Stimulated activated CD4-positive, alpha-beta T cell treated with anti-CD3 and anti-CD28 coated beads, Interleukin-1b, Interleukin-23, amount 100 ng/mL, for 4 hours (primary cell): ENCODE measurements around the gene PCNA.
"Not testable (repeated sequence)": the region's sequence is repeated elsewhere in the genome, so short reads cannot be mapped to it uniquely, and the experiment has no call there.

Experiments
- DNase-seq, 2 donors: peaks; one replicate each; pipeline ENCODE4 v3.0.0-alpha.2; 2020; ENCODE audit warnings: low read depth in 2 of 2

PCNA gene

GRCh38 chr20:5096463-5096862 is 23.3 kb downstream of the PCNA start:
- no peak for DNase-seq

- no peak for DNase-seq
These were observed 23.8 kb downstream of the PCNA start for GRCh38 chr20:5095931-5096330.

GRCh38 chr20:5095454-5095853 is 24.3 kb downstream of the PCNA start:
- no peak for DNase-seq

- DNase-seq: no peak
These were observed 26.9 kb downstream of the PCNA start for GRCh38 chr20:5092765-5093339.

- no peak for DNase-seq
These were observed 27.9 kb downstream of the PCNA start for GRCh38 chr20:5091902-5092301.

- no peak for DNase-seq
These were observed 29.6 kb downstream of the PCNA start for GRCh38 chr20:5090191-5090590.

GRCh38 chr20:5088688-5089087 is 31.1 kb downstream of the PCNA start:
- no peak for DNase-seq

GRCh38 chr20:5085380-5085779 is 34.4 kb downstream of the PCNA start:
- DNase-seq: no peak

- DNase-seq: no peak
These were observed 39.3 kb downstream of the PCNA start for GRCh38 chr20:5080384-5080877.

- peak; percentile 40 to 61 for DNase-seq
These were observed 41.3 kb downstream of the PCNA start for GRCh38 chr20:5078399-5078958.

GRCh38 chr20:5077761-5078387 is 41.9 kb downstream of the PCNA start:
- DNase-seq: peak in 1 of 2 donors; percentile 5

- DNase-seq: not testable (repeated sequence)
These were observed 42.8 kb downstream of the PCNA start for GRCh38 chr20:5076913-5077312.

- no peak for DNase-seq
These were observed 45.5 kb downstream of the PCNA start for GRCh38 chr20:5074232-5074674.

- DNase-seq: no peak
These were observed 46.0 kb downstream of the PCNA start for GRCh38 chr20:5073660-5074231.

GRCh38 chr20:5072756-5073659 is 46.8 kb downstream of the PCNA start:
- DNase-seq: no peak

GRCh38 chr20:5071942-5072341 is 47.8 kb downstream of the PCNA start:
- DNase-seq: not testable (repeated sequence)

GRCh38 chr20:5070570-5070969 is 49.2 kb downstream of the PCNA start:
- no peak for DNase-seq

GRCh38 chr20:5070081-5070480 is 49.7 kb downstream of the PCNA start:
- no peak for DNase-seq

GRCh38 chr20:5069141-5069806 is 50.5 kb downstream of the PCNA start:
- DNase-seq: no peak

- DNase-seq: no peak
These were observed 51.7 kb downstream of the PCNA start for GRCh38 chr20:5067877-5068645.
